HG03095 (cell line): ENCODE measurements around the gene SEC22A.

ENCODE experiments used
- ATAC-seq: cut with Tn5 transposase; IDR thresholded peaks from one replicate; pipeline ENCODE4 v1.9.1; 2021; ENCODE audit warnings: moderate library complexity; ENCODE audit not compliant: unreplicated experiment

SEC22A gene

GRCh38 chr3:123262226-123262625 lies 60.5 kb downstream of the SEC22A start:
- ATAC-seq: no peak

- no peak for ATAC-seq
Measured at GRCh38 chr3:123262868-123263267, 61.1 kb downstream of the SEC22A start.

GRCh38 chr3:123263941-123264340 lies 62.2 kb downstream of the SEC22A start:
- ATAC-seq: no peak

GRCh38 chr3:123267821-123268220 lies 66.1 kb downstream of the SEC22A start:
- no peak for ATAC-seq

GRCh38 chr3:123270818-123271217 lies 69.1 kb downstream of the SEC22A start:
- ATAC-seq: no peak

- ATAC-seq: no peak
Measured at GRCh38 chr3:123271466-123272159, 69.9 kb downstream of the SEC22A start.

- ATAC-seq: no peak
Measured at GRCh38 chr3:123272547-123272946, 70.8 kb downstream of the SEC22A start.

GRCh38 chr3:123275691-123276090 lies 73.9 kb downstream of the SEC22A start:
- no peak for ATAC-seq

GRCh38 chr3:123276346-123277006 lies 74.7 kb downstream of the SEC22A start:
- no peak for ATAC-seq

- ATAC-seq: no peak
Measured at GRCh38 chr3:123277106-123277505, 75.4 kb downstream of the SEC22A start.

- no peak for ATAC-seq
Measured at GRCh38 chr3:123278446-123278845, 76.7 kb downstream of the SEC22A start.

- ATAC-seq: no peak
Measured at GRCh38 chr3:123279121-123279520, 77.4 kb downstream of the SEC22A start.

GRCh38 chr3:123281406-123281805 lies 79.7 kb downstream of the SEC22A start:
- no peak for ATAC-seq

- no peak for ATAC-seq
Measured at GRCh38 chr3:123281929-123282328, 80.2 kb downstream of the SEC22A start.

- ATAC-seq: no peak
Measured at GRCh38 chr3:123282461-123282860, 80.7 kb downstream of the SEC22A start.

- ATAC-seq: no peak
Measured at GRCh38 chr3:123283074-123283473, 81.3 kb downstream of the SEC22A start.

- ATAC-seq: no peak
Measured at GRCh38 chr3:123283657-123284398, 82.1 kb downstream of the SEC22A start.

- no peak for ATAC-seq
Measured at GRCh38 chr3:123284399-123285010, 82.8 kb downstream of the SEC22A start.

GRCh38 chr3:123285066-123285465 lies 83.3 kb downstream of the SEC22A start:
- no peak for ATAC-seq

GRCh38 chr3:123285479-123285878 lies 83.7 kb downstream of the SEC22A start:
- no peak for ATAC-seq

- ATAC-seq: no peak
Measured at GRCh38 chr3:123285931-123286307, 84.2 kb downstream of the SEC22A start.
